Measurements from ENCODE around the gene PRDM16. TPM values are rescaled to one million over a fixed set of nuclear protein-coding genes. Genes with fewer than 3 reads are reported as not detected.
"Not testable (repeated sequence)": the region's sequence is repeated elsewhere in the genome, so short reads cannot be mapped to it uniquely, and the experiment has no call there.

The PRDM16 gene
- total RNA-seq, 2 experiments from 2014 or later = 1.1 to 2.3 TPM

GRCh38 chr1:3081171-3081683, 12.2 kb downstream of the PRDM16 start:
- H3K36me3 Mint-ChIP-seq (ENCODE audit: low read depth) = no peaks in the 10 kb centered on the region
- no peak overlapping the region for H3K4me3 Mint-ChIP-seq
- ChIA-PET CTCF (no interaction called here), POLR2A (no interaction called here)
- no peak for DNase-seq
- peaks cover 4% of the 10 kb centered on the region for H3K27me3 Mint-ChIP-seq
- H3K4me1 Mint-ChIP-seq = no peaks in the 10 kb centered on the region
- no peaks in the 10 kb centered on the region for H3K9me3 Mint-ChIP-seq
- H3K27ac Mint-ChIP-seq = no peak overlapping the region

- H3K9me3 Mint-ChIP-seq = no peaks in the 10 kb centered on the region
- no peak overlapping the region for H3K27ac Mint-ChIP-seq
- POLR2A ChIA-PET = no interaction called here
- CTCF ChIA-PET = no interaction called here
- no peak for DNase-seq
- H3K27me3 Mint-ChIP-seq = peaks cover 3% of the 10 kb centered on the region
- no peaks in the 10 kb centered on the region for H3K4me1 Mint-ChIP-seq
- no peak overlapping the region for H3K4me3 Mint-ChIP-seq
- no peaks in the 10 kb centered on the region for H3K36me3 Mint-ChIP-seq (ENCODE audit: low read depth)
These were observed 13.0 kb downstream of the PRDM16 start for GRCh38 chr1:3082051-3082450.

- CTCF ChIA-PET = no interaction called here
- Mint-ChIP-seq H3K4me3 (no peak overlapping the region), H3K9me3 (no peaks in the 10 kb centered on the region), H3K27ac (no peak overlapping the region), H3K36me3 (ENCODE audit: low read depth) (no peaks in the 10 kb centered on the region), H3K27me3 (peaks cover 3% of the 10 kb centered on the region), H3K4me1 (no peaks in the 10 kb centered on the region)
- no peak for DNase-seq
- POLR2A ChIA-PET = no interaction called here
These were observed 13.8 kb downstream of the PRDM16 start for GRCh38 chr1:3082571-3083516.

- Mint-ChIP-seq H3K36me3 (ENCODE audit: low read depth) (no peaks in the 10 kb centered on the region), H3K27ac (no peak overlapping the region), H3K27me3 (no peaks in the 10 kb centered on the region), H3K4me1 (no peaks in the 10 kb centered on the region), H3K4me3 (no peak overlapping the region), H3K9me3 (no peaks in the 10 kb centered on the region)
- ChIA-PET POLR2A (no interaction called here), CTCF (no interaction called here)
- DNase-seq = no peak
These were observed 15.2 kb downstream of the PRDM16 start for GRCh38 chr1:3084154-3084553.

GRCh38 chr1:3084726-3085125, 15.7 kb downstream of the PRDM16 start:
- ChIA-PET CTCF (no interaction called here), POLR2A (no interaction called here)
- Mint-ChIP-seq H3K4me1 (no peaks in the 10 kb centered on the region), H3K9me3 (no peaks in the 10 kb centered on the region), H3K36me3 (ENCODE audit: low read depth) (no peaks in the 10 kb centered on the region), H3K27me3 (no peaks in the 10 kb centered on the region), H3K4me3 (no peak overlapping the region), H3K27ac (no peak overlapping the region)
- no peak for DNase-seq

- no peaks in the 10 kb centered on the region for H3K4me1 Mint-ChIP-seq
- no peaks in the 10 kb centered on the region for H3K36me3 Mint-ChIP-seq (ENCODE audit: low read depth)
- no peak overlapping the region for H3K27ac Mint-ChIP-seq
- CTCF ChIA-PET = no interaction called here
- H3K9me3 Mint-ChIP-seq = no peaks in the 10 kb centered on the region
- DNase-seq = no peak
- POLR2A ChIA-PET = no interaction called here
- no peak overlapping the region for H3K4me3 Mint-ChIP-seq
- no peaks in the 10 kb centered on the region for H3K27me3 Mint-ChIP-seq
These were observed 16.7 kb downstream of the PRDM16 start for GRCh38 chr1:3085721-3086120.

GRCh38 chr1:3086272-3086974, 17.4 kb downstream of the PRDM16 start:
- POLR2A ChIA-PET = no interaction called here
- no peaks in the 10 kb centered on the region for H3K36me3 Mint-ChIP-seq (ENCODE audit: low read depth)
- H3K4me1 Mint-ChIP-seq = no peaks in the 10 kb centered on the region
- no peak for DNase-seq
- CTCF ChIA-PET = no interaction called here
- H3K27me3 Mint-ChIP-seq = no peaks in the 10 kb centered on the region
- no peak overlapping the region for H3K4me3 Mint-ChIP-seq
- H3K9me3 Mint-ChIP-seq = no peaks in the 10 kb centered on the region
- no peak overlapping the region for H3K27ac Mint-ChIP-seq

- H3K4me1 Mint-ChIP-seq = no peaks in the 10 kb centered on the region
- no peaks in the 10 kb centered on the region for H3K9me3 Mint-ChIP-seq
- no peak for DNase-seq
- ChIA-PET POLR2A (no interaction called here), CTCF (no interaction called here)
- no peaks in the 10 kb centered on the region for H3K36me3 Mint-ChIP-seq (ENCODE audit: low read depth)
- H3K27ac Mint-ChIP-seq = no peak overlapping the region
- no peak overlapping the region for H3K4me3 Mint-ChIP-seq
- no peaks in the 10 kb centered on the region for H3K27me3 Mint-ChIP-seq
These were observed 18.0 kb downstream of the PRDM16 start for GRCh38 chr1:3087049-3087448.

- H3K27ac Mint-ChIP-seq; CTCF ChIA-PET; DNase-seq; H3K4me1 Mint-ChIP-seq; H3K27me3 Mint-ChIP-seq; H3K4me3 Mint-ChIP-seq; H3K36me3 Mint-ChIP-seq (ENCODE audit: low read depth); H3K9me3 Mint-ChIP-seq; POLR2A ChIA-PET: not testable (repeated sequence)
These were observed 19.1 kb downstream of the PRDM16 start for GRCh38 chr1:3087946-3088668.

GRCh38 chr1:3089490-3089889, 20.5 kb downstream of the PRDM16 start:
- no peaks in the 10 kb centered on the region for H3K4me1 Mint-ChIP-seq
- H3K36me3 Mint-ChIP-seq (ENCODE audit: low read depth) = no peaks in the 10 kb centered on the region
- ChIA-PET POLR2A (no interaction called here), CTCF (interaction anchor here (0.9 kb wide), 1 partner anchor 12 kb away, joined by 3 read pairs; no protein-coding TSS in a partner anchor)
- no peak overlapping the region for H3K4me3 Mint-ChIP-seq
- H3K27ac Mint-ChIP-seq = no peak overlapping the region
- H3K27me3 Mint-ChIP-seq = peaks cover 3% of the 10 kb centered on the region
- DNase-seq = no peak
- no peaks in the 10 kb centered on the region for H3K9me3 Mint-ChIP-seq

- no peak for DNase-seq
- ChIA-PET CTCF (no interaction called here), POLR2A (no interaction called here)
- Mint-ChIP-seq H3K27me3 (peaks cover 3% of the 10 kb centered on the region), H3K9me3 (no peaks in the 10 kb centered on the region), H3K4me3 (no peak overlapping the region), H3K27ac (no peak overlapping the region), H3K4me1 (no peaks in the 10 kb centered on the region), H3K36me3 (ENCODE audit: low read depth) (no peaks in the 10 kb centered on the region)
These were observed 22.3 kb downstream of the PRDM16 start for GRCh38 chr1:3091334-3091733.

- H3K27me3 Mint-ChIP-seq = peaks cover 3% of the 10 kb centered on the region
- no peaks in the 10 kb centered on the region for H3K36me3 Mint-ChIP-seq (ENCODE audit: low read depth)
- no peaks in the 10 kb centered on the region for H3K9me3 Mint-ChIP-seq
- H3K27ac Mint-ChIP-seq = no peak overlapping the region
- H3K4me1 Mint-ChIP-seq = no peaks in the 10 kb centered on the region
- ChIA-PET POLR2A (no interaction called here), CTCF (no interaction called here)
- no peak for DNase-seq
- H3K4me3 Mint-ChIP-seq = no peak overlapping the region
These were observed 23.5 kb downstream of the PRDM16 start for GRCh38 chr1:3092530-3092929.

Measured in activated CD4-positive, alpha-beta T cell treated with anti-CD3 and anti-CD28 coated beads, Interleukin-2, amount 10 ng/mL, durations not matched to agents 7 days and 5 days (primary cell).